ENCODE data around the gene DEPDC1.

GRCh38 chr1:68460935-68461334, 35.9 kb downstream of the DEPDC1 start:
- TF ChIP-seq CTCF (IDR thresholded peaks at IDR 0.05; ENCODE audit: insufficient read depth, low read depth, low read length) (no peak), EZH2 (IDR thresholded peaks at IDR 0.05; ENCODE audit: insufficient read depth, low read length) (no peak)
